HG03064 (cell line): ENCODE results near the gene VTN.
A peak's percentile ranks its signal among the peaks of the same experiment; 100 is the strongest.

Experiments used
- ATAC-seq: cut with Tn5 transposase; IDR thresholded peaks from one replicate; pipeline ENCODE4 v1.9.1; 2021; ENCODE audit warnings: low read depth; ENCODE audit not compliant: unreplicated experiment

The VTN gene

DNA sequence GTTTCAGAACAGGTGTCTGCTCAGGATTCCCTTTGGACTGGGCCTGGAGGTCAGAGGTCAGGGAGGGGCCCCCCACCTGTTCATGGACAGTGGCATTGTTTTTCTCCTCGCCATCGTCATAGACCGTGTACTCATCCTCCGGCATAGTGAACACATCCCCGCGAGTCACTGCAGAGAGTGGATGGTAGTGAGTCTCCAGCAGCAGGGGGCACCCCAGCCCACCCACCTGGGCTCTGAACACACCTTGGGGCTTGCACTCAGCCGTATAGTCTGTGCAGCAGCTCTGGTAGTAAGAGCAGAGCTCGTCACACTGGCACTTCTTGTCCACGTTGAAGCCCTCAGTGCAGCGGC, 448 bp downstream of the VTN start:
- no peak for ATAC-seq

DNA sequence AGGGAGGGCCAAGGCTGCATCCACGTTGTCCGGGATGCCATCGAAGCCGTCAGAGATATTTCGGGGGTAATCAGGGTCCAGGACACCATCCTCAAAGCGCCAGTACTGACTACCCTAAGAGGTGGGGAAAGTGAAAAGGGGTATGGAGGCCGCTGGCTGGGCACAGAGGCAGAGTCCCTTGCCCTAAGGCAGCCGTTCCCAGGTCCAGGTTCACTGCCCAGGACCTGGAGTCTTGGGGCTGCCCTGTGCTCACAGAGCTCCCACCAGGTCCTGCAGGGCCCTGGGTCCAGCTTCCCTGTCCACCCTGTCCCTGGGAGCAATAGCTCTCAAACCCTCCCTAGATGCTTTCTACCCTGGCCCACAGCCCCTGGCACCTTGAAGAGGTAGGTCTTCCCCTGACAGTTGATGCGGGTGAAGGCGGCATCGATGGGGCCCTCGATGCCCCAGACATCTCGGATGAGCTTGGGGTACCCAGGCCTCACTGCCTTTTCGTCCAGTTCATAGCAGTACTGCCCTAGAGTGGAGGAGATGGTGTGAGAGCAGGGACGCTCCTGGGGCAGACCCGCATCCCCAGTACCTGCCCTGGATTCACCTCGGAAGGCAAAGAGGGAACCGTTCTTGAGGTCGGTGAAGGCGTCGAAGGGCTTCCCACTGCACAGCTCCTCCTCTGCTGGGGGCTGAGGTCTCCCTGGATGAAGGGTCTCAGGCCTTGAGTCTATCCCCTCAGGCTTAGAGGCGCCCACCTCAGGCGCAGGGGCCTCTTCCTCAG, 1.0 kb downstream of the VTN start:
- no peak for ATAC-seq

DNA sequence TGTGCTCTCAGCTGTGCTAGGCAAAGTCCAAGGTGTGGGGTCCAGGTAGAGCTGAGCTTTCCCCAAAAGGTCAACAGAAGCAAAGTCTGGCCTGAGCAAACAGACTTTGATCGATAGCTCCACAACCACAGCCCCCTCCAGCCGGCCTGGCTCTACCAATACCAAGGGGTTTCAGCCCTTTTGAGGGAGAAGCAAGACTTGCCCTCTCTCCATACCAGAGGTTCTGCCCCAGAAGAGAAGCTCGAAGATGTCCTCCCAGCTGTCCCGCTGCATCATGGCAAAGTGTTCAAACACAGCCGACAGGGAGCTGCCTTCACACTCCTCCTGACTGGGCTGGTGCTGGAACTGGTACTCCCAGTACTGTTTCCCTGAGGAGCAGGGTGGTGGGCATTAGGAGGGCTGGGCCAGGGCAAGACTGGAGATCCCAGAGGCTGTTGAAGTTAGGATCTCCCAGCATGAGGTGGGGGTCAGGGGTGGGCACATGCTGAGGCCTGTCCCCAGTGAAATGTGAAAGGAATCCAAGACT, 1.7 kb downstream of the VTN start:
- no peak for ATAC-seq

DNA sequence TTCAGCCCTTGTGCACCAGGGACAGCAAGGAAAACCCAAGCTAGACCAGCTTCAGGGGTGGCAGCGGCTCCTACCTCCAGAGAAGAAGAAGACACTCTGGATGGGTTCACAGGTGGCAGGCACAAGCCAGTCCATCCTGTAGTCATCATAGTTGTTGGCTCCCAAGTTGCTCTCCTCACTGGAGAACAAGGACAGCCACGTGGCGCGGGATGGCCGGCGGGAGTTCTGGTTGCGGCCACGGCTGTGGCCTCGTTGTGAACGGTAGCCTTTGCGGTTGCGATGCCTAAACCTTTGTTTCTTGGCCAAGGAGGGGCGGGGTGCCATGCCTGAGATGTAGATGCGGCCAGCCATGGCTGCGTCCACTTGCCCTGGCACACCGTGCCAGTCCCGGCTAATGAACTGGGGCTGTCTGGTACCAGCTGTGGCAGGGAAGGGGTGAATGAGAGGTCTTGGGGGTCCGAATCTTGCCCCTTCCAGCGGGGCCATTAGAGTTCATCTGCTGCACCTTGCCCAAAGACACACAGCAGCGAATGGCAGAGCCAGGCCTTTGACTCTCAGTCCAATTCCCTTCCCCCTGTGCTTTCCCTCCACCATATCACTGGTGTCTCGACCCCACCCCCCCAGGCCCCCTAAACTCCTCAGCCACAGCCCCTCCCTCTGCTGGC, 2.3 kb downstream of the VTN start:
- ATAC-seq, result no peak

DNA sequence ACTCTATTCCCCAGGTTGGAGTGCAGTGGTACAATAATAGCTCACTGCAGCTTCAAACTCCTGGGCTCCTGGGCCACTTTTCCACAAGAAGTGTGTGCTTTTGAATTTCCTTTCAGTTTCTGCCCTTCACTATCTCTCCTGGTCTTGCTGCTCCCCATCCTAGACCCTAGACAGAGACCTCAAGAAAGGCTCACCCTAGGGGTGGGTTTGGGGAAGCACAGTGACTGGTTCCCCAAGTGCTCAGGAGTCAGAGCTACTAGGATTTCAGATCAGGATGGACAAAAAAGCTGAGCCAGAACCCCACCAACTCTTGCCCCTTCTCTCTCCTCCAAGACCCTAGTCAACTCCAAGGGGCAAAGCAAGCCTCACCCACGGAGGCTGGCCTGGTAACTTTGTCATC, 3.5 kb downstream of the VTN start:
- no peak for ATAC-seq

DNA sequence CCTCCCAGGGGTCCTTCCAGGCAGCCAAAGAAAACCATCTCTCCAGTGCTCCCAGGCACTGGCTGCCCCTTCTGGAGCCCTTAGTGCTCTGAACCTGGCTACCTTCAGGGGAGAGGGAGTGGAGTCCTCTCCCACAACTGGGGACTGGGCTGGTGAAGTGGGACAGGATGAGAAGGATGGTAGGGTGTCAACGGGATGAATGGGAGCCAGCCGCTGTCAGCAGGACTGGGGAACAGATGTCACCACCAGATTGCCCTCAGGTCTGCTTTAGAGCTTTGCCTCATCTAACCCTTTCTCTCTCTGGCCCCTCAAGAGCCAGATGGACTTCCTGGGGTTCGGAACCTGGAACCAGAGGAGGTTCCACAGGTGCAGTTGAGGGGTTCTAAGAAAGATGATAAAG, 4.6 kb downstream of the VTN start:
- no peak for ATAC-seq

DNA sequence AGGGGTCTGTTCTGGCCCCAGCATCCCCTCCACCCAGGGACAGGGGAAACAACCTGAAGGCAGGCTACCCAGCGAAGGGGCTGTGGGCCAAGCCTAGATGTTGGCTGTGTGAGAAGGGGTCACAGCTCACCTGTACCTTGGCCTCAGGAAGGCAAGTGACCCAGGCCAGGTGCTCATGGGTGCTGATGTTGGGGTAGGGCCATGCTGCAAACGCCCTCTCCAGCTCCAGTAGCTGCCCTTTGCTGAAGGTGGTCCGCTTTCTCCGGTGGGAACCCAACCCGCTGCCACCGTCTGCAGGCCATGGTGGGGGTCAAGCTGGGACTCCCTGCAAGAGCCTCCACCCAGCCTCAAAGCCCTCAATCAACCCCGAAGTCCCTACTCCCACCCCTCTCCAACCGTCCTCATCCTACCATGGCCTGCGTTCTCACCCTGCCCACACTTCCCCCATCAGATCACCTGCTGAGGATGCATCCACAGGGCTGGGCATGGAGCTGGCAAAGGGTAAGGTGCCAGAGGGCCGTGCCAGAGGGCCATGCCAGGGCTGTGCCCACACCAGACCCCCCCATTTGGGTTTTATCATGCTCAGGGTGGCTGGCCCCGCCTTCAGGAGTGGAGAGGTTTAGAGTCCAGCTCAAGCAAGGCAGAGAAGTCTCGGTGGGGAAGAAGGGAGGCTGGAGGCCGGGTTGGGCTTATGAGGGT, 5.3 kb downstream of the VTN start, which contains the start of gene SEBOX:
Gene SEBOX (minus strand): TSS at position 535 of the 699 bp plus-strand sequence. CDS start 48 bp downstream, at position 487.
- no peak for ATAC-seq

DNA sequence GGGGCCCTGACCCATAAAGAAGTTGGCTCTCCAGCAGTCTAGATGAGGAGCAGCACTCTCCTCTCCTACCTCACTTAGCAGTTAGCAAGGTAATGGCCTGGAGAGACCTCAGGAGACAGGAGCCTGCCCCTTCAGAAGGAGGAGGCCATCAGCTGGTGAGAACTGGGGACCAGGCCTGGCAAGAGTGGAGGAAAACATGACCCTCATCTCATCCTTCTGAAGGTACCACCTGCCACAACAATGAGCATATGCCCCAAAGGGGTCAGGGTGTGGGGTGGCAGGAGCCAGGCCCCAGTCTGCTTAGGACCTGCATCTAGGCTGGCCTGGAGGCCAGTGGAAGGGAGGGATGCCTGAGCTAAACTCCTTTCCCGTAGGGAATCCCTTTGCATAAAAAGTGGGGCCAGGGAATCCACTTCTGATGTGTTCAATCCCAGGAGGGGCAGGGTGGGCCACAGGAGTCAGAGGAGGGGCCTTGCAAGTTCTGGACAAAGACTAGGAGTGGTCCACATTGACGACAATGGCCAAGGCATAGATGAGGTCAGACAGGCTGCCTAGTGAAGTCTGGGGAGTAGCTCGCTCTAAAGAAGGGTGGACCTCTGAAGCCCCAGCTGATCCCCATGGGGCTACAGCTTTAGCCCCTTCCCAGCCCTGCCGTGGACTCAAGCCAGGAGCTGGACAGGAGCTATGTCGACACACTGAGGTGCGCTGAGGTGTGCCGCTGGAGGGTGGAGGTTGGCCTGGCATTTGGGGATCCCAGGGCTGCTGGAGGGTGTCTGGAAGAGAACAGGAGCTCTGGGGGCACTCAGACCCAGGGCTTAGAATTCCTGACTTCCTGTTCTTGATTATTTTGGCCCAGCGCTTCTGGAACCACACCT, 6.1 kb downstream of the VTN start:
- no peak for ATAC-seq

DNA sequence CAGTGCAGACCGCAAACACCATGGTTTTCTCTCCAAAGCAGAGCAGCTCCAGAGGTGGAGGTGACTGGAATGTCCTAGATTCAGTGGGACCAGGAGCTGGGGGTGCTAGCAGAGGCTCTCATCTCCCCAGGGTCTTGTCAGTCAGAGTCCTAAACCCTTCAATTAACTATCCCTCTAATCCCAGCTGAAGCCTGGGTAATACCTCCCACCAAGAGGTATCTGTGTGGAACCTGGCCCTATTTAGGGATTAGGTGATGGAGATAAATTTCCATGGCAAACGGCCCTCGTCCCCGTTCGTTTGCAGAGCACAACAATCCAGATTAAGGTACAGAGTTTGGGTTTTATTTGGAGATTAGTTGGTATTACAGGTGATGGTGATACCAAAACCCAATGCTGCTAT, 6.9 kb downstream of the VTN start:
- no peak for ATAC-seq

DNA sequence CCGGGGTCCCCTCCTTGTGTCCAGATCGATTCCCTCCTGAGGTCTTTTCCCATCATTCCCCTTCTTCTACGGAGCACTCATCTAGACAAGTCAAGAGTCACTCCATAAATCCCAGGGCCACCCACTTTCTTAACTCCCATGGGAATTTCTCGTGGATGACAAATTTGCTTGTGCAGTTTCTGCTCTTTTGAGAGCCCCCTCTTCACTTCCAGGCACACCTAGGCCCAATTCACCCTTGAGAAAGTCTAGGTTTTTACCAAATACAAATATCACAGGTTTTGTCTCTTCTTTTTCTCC, 12.3 kb downstream of the VTN start:
- no peak for ATAC-seq

DNA sequence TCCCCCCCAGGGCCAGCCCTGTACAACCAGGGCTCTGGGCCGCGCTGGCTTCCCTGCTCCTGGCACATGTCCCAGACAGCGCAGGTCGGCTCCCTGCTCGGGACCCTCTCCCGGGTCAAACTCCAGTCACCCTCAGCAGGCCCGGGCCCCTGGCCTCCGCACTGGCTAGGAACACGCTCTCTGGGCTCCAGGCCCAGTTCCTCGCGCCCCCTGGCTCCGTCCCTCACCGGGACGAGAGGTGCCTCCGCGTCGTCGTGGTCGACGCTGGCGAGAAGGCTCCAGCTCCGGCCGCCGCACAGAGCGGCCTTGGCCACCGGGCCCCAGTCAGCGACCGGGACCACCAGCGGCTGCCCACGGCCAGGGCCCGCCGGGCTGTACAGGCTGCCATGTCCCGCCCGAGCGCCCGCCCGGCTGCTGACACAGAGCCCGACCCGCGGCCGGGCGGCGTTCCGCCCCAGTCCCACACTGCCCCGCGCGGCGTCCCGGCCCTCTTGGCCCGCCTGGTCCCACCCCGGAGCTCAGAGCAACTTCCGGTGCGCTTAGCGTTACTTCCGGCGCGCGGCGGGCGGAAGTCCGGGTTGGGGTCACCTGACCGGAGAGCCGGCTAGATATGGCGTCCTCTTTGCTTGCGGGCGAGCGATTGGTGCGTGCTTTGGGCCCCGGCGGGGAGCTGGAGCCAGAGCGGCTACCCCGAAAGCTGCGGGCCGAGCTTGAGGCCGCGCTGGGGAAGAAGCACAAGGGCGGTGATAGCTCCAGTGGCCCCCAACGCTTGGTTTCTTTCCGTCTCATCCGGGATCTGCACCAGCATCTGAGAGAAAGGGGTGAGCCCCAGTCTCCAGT, 12.8 kb downstream of the VTN start, which contains the start of gene POLDIP2:
Gene POLDIP2 (minus strand): TSS at position 467 of the 840 bp plus-strand sequence. CDS start 79 bp downstream, at position 388.
- ATAC-seq, result peak; percentile 92

DNA sequence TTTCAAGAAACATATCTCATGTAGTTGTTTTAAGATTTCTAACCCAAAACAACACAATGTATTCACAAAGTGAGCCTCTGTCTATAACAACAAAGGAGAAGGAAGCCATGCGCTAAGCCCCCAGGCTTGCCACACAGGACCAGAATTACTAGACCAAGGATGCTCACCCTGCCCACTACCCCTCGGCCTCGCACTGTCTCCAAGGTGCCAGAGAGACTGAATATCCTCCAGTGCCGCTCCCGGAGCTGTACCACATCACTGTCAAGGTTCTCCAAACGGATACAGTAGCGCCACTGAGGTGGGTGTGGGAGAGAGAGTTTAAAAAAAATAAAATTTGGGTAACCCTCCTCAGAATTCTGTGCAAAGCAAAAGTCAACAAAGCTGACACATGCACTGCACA, 19.8 kb downstream of the VTN start:
- no peak for ATAC-seq

DNA sequence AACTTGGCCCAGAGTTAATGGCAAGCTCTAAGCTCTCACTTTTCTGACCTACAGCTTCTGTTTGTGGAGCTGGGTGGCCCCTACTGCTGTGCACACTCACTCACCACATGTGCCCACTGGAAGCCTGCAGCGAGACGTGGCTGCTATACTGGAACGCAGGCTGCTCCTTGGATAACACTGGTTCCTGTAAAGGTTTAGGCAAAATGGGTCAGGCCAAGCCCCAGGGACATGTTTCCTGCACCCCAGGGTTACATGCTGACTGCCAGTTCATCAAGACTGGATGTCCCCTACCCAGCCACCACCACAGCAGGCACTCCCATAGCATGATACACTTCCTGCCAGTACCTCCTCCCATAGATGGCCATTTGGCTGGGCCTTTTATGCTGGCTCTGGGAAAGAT, 21.1 kb downstream of the VTN start:
- ATAC-seq, result no peak

DNA sequence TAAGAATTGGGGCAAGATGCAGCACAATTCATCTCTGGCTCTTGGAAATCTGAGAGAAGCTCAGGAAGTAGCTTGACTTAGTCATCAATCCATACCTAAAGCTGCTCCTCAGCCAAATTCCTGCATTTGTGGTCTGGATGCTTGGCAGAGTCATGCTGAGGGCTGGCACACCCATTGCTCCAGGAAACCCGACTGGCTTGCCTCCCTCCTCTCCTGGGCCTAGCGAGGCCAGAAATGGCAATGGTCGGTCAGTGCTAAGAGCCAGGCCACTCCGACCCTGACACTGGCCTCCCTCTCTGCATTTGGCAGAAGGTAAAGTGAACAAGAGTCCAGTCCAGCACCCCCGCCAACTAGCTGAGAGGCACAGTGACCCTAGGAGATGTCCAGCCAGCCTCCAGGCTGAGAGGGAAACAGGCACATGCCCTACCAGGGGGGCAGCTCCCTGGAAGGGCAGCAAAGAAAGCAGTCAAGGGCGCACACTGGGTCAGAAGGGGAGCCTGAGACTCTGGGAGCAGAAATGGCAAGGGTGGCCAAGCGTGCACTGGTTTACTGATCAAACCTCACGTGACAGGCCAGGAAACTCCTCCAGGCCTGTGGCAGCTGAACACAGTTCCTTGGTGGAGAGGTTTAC, 22.7 kb downstream of the VTN start:
- ATAC-seq, result no peak

DNA sequence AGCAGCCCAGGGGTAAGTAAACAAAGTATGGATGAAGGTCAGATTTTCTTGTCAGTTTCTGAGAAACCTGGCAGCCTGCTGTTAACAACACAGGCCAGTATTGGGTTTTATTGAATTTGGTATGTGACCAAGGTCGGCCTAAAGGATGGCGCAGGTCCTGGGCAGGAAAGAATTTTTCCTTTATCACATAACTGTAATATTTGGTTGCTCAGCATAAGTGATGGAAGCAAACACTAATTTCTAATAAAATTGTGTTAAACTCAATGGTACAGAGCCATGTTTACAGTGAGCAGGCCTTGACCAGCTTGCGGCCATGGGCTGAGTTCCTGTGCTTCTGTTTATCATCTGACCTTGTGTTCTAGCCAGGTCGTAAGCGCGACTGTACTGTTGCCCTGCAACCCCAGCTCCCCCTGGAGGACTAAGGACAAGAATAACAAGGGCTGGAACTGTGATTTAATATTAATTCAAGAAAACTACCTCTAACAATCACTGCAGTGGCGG, 23.3 kb downstream of the VTN start:
- no peak for ATAC-seq

DNA sequence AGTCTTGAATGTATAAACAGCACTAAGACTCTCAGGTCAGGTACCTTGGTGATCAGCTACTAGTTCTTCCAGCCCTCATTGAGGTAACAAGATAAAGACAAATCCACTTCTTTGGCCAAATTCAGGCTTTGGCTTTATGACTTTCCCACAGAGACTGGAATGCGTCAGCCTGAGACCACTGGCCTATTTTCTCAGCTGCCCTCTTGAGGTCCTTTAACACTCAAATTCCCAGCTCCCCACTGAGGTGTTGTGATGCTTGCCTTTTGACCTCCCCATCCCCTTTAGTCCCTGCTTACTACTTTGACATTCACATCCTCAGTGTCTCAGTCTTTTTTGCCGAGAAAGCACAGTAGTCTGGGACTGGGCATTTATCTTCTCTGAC, 23.9 kb downstream of the VTN start:
- ATAC-seq, result no peak

DNA sequence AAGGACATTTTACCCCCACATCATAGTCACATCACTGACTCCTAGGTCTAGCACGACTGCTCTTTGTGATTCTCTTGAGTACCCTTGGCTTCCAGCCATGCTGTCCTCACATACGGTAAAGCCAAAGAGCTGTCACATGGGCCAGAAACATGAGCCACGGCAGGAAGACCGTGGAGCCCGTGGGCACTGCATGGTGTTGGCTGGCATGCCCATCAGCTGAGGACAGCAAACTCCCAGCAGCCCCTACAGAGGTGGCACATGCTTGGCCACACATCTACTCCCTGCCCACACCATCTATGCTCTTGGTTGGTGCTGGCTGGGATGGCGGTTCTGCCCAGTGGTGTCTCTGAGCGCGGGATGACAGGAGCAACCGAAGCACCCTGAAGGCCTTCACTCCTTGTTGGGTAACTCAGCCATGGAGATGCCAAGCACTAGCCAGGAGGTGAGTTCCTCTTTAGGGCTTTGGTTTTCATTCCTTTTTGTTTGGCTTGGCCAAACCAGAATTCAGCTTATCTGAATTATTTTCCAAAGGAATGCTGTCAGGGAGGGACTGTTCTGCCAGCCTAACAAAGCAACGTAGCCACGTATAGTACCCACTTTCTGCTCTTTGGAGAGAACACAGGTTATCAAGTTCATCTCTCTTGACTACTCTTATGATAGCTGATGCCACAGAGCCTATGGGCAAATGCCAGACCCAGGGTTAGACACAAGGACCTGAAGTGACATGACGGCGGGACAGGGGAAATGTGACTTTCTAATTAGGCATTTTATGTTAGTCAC, 24.5 kb downstream of the VTN start:
- ATAC-seq, result no peak

DNA sequence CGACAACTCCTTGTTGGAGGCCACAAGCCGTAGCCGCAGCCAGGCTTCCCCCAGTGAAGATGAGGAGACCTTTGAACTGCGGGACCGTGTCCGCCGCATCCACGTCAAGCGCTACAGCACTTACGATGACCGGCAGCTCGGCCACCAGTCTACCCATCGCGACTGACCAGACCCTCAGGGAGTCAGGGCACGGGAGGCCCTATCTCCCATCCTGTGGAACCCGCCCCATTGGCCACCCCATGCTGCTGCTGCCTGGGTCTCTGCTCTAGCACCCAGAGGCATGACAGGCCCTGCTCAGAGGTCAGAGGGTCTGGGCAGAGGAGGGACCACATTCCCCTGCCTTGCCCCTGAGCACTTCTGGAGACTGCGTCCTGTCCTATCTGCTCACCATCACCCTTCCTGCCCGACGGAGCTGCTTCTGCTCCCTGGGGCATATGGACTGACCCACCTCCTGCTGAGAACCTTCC, 25.6 kb downstream of the VTN start:
- no peak for ATAC-seq
